ENCODE measurements around the gene ANKRD39. TPM values are rescaled to one million over a fixed set of nuclear protein-coding genes. Genes with fewer than 3 reads are reported as not detected.

Gene ANKRD39
- total and polyA plus RNA-seq, 2 donors from 2014 or later, result 10.8 to 19.2 TPM

GRCh38 chr2:96848264-96848663 lies 9.6 kb downstream of the ANKRD39 start:
- H3K4me3 ChIP-seq (ENCODE audit: low read length in 3 of 3), result no peak overlapping the region
- no peaks in the 10 kb centered on the region for H3K4me1 ChIP-seq (ENCODE audit: control insufficient read depth in 2 of 3, insufficient read depth in 2 of 3, low read depth in 1 of 3, low read length in 3 of 3)
- H3K9ac ChIP-seq (ENCODE audit: low read length in 3 of 3), result no peak overlapping the region
- intact Hi-C loops (cut with DNase I), result no loop called here
- no peaks in the 10 kb centered on the region for H3K27me3 ChIP-seq (ENCODE audit: control insufficient read depth, insufficient read depth, low read length)
- H3K36me3 ChIP-seq (ENCODE audit: control insufficient read depth in 2 of 3, insufficient read depth in 3 of 3, low read length in 3 of 3), result peaks cover 4 to 32% (median 21%) of the 10 kb centered on the region in 3 donors
- FAIRE-seq (no peak), DNase-seq (peak in 1 of 5 donors; percentile 66)
- no peaks in the 10 kb centered on the region for H3K9me3 ChIP-seq (ENCODE audit: control insufficient read depth in 2 of 3, insufficient read depth in 1 of 3, low read length in 3 of 3)
- H3K27ac ChIP-seq (ENCODE audit: low read depth in 2 of 2, low read length in 2 of 2), result no peak overlapping the region
- TF ChIP-seq, protein P1, sequence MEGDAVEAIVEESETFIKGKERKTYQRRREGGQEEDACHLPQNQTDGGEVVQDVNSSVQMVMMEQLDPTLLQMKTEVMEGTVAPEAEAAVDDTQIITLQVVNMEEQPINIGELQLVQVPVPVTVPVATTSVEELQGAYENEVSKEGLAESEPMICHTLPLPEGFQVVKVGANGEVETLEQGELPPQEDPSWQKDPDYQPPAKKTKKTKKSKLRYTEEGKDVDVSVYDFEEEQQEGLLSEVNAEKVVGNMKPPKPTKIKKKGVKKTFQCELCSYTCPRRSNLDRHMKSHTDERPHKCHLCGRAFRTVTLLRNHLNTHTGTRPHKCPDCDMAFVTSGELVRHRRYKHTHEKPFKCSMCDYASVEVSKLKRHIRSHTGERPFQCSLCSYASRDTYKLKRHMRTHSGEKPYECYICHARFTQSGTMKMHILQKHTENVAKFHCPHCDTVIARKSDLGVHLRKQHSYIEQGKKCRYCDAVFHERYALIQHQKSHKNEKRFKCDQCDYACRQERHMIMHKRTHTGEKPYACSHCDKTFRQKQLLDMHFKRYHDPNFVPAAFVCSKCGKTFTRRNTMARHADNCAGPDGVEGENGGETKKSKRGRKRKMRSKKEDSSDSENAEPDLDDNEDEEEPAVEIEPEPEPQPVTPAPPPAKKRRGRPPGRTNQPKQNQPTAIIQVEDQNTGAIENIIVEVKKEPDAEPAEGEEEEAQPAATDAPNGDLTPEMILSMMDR (IDR thresholded peaks at IDR 0.05; ENCODE audit: borderline replicate concordance, extremely low read depth, insufficient read depth), result no peak

DNA sequence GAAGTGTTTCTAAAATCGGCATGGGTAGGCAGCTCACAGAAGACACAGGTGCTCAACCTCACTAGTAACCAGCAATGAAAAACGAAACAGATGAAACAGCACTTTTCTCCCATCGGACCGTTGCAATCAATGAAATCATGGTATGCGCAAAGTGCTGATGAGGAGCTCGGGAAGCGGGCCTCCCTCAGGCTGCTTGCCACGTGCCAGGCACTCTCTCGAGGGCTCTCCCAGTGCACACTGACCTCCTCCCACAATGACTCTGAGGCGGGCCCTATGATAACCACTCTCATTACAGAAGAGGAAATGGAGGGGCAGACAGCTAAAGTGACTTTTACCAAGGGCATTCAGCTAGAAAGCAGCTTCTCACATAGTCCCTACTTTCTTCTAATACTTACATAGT lies 10.2 kb downstream of the ANKRD39 start:
- Histone ChIP-seq H3K36me3 (ENCODE audit: control insufficient read depth in 2 of 3, insufficient read depth in 3 of 3, low read length in 3 of 3) (peaks cover 4 to 25% (median 17%) of the 10 kb centered on the region in 3 donors), H3K4me3 (ENCODE audit: low read length in 3 of 3) (no peak overlapping the region), H3K27ac (ENCODE audit: low read depth in 2 of 2, low read length in 2 of 2) (no peak overlapping the region), H3K9me3 (ENCODE audit: control insufficient read depth in 2 of 3, insufficient read depth in 1 of 3, low read length in 3 of 3) (no peaks in the 10 kb centered on the region), H3K27me3 (ENCODE audit: control insufficient read depth, insufficient read depth, low read length) (no peaks in the 10 kb centered on the region), H3K4me1 (ENCODE audit: control insufficient read depth in 2 of 3, insufficient read depth in 2 of 3, low read depth in 1 of 3, low read length in 3 of 3) (no peaks in the 10 kb centered on the region), H3K9ac (ENCODE audit: low read length in 3 of 3) (no peak overlapping the region)
- TF ChIP-seq, protein P1 (IDR thresholded peaks at IDR 0.05; ENCODE audit: borderline replicate concordance, extremely low read depth, insufficient read depth), result no peak
- intact Hi-C loops (cut with DNase I), result no loop called here
- DNase-seq (no peak), FAIRE-seq (no peak)

- TF ChIP-seq, protein P1 (IDR thresholded peaks at IDR 0.05; ENCODE audit: borderline replicate concordance, extremely low read depth, insufficient read depth), result no peak
- FAIRE-seq, result no peak
- H3K27me3 ChIP-seq (ENCODE audit: control insufficient read depth, insufficient read depth, low read length), result no peaks in the 10 kb centered on the region
- H3K4me1 ChIP-seq (ENCODE audit: control insufficient read depth in 2 of 3, insufficient read depth in 2 of 3, low read depth in 1 of 3, low read length in 3 of 3), result no peaks in the 10 kb centered on the region
- H3K36me3 ChIP-seq (ENCODE audit: control insufficient read depth in 2 of 3, insufficient read depth in 3 of 3, low read length in 3 of 3), result peaks cover 4 to 24% (median 16%) of the 10 kb centered on the region in 3 donors
- H3K9ac ChIP-seq (ENCODE audit: low read length in 3 of 3), result no peak overlapping the region
- no peak overlapping the region for H3K4me3 ChIP-seq (ENCODE audit: low read length in 3 of 3)
- no peak overlapping the region for H3K27ac ChIP-seq (ENCODE audit: low read depth in 2 of 2, low read length in 2 of 2)
- H3K9me3 ChIP-seq (ENCODE audit: control insufficient read depth in 2 of 3, insufficient read depth in 1 of 3, low read length in 3 of 3), result no peaks in the 10 kb centered on the region
- DNase-seq, result no peak
- intact Hi-C loops (cut with DNase I), result no loop called here
These were observed 11.0 kb downstream of the ANKRD39 start for GRCh38 chr2:96846825-96847224.

GRCh38 chr2:96844405-96844808 lies 13.4 kb downstream of the ANKRD39 start:
- H3K4me3 ChIP-seq (ENCODE audit: low read length in 3 of 3), result no peak overlapping the region
- no peaks in the 10 kb centered on the region for H3K27me3 ChIP-seq (ENCODE audit: control insufficient read depth, insufficient read depth, low read length)
- H3K9ac ChIP-seq (ENCODE audit: low read length in 3 of 3), result no peak overlapping the region
- no peak overlapping the region for H3K27ac ChIP-seq (ENCODE audit: low read depth in 2 of 2, low read length in 2 of 2)
- TF ChIP-seq, protein P1 (IDR thresholded peaks at IDR 0.05; ENCODE audit: borderline replicate concordance, extremely low read depth, insufficient read depth), result no peak
- peaks cover 0 to 12% (median 10%) of the 10 kb centered on the region in 3 donors for H3K36me3 ChIP-seq (ENCODE audit: control insufficient read depth in 2 of 3, insufficient read depth in 3 of 3, low read length in 3 of 3)
- H3K4me1 ChIP-seq (ENCODE audit: control insufficient read depth in 2 of 3, insufficient read depth in 2 of 3, low read depth in 1 of 3, low read length in 3 of 3), result peaks cover 0 to 2% (median 0%) of the 10 kb centered on the region in 3 donors
- FAIRE-seq (no peak), DNase-seq (no peak)
- intact Hi-C loops (cut with DNase I), result no loop called here
- H3K9me3 ChIP-seq (ENCODE audit: control insufficient read depth in 2 of 3, insufficient read depth in 1 of 3, low read length in 3 of 3), result no peaks in the 10 kb centered on the region

Data from kidney (tissue), 14 donors.